Fibroblast of lung (primary cell): ENCODE data around the gene LMO7.

Source experiments
- EZH2 ChIP-seq: IDR thresholded peaks from 2 replicates; pipeline ENCODE4 v1.5.1; 2012; ENCODE audit warnings: low read length, control low read depth, mild to moderate bottlenecking; ENCODE audit errors: missing control alignments
- TF ChIP-seq, protein P1 (sequence below), 2 donors: IDR thresholded peaks in 1 of 2; conservative IDR thresholded peaks in 1 of 2; 1 replicate in 1 of 2; 2 replicates in 1 of 2; pipeline ENCODE4 v1.5.1; 2011 to 2012; ENCODE audit warnings: low read length in 2 of 2, control low read depth in 1 of 2, inconsistent platforms in 1 of 2, low read depth in 1 of 2, mild to moderate bottlenecking in 1 of 2

DNA sequence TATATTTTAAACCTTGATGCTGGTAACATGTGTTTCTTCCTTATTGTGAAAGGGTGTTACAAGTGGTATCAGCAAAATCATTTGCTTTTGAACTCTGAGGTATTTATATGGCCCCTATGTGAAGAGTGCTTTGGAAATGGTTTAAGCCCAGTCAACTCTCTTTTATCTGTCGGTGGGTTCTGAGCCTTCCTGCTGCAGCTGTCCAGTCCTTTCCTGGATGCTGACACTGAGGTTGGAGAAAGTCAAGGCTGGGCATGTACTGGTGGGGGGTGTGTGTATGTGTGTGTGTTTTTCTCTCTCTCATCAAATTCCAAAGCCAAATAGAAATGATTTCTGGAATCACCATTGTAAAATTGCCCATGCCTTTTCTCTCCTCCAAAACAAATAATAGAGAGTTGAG lies 221.2 kb downstream of the LMO7 start:
- TF ChIP-seq, protein P1, sequence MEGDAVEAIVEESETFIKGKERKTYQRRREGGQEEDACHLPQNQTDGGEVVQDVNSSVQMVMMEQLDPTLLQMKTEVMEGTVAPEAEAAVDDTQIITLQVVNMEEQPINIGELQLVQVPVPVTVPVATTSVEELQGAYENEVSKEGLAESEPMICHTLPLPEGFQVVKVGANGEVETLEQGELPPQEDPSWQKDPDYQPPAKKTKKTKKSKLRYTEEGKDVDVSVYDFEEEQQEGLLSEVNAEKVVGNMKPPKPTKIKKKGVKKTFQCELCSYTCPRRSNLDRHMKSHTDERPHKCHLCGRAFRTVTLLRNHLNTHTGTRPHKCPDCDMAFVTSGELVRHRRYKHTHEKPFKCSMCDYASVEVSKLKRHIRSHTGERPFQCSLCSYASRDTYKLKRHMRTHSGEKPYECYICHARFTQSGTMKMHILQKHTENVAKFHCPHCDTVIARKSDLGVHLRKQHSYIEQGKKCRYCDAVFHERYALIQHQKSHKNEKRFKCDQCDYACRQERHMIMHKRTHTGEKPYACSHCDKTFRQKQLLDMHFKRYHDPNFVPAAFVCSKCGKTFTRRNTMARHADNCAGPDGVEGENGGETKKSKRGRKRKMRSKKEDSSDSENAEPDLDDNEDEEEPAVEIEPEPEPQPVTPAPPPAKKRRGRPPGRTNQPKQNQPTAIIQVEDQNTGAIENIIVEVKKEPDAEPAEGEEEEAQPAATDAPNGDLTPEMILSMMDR (conservative IDR thresholded peaks at IDR 0.05 in 1 of 2, IDR thresholded peaks at IDR 0.05 in 1 of 2; ENCODE audit: low read depth in 1 of 2, low read length in 2 of 2), result no peak
- TF ChIP-seq EZH2, result no peak
